ENCODE data around the gene CDK14. TPM values are rescaled to one million over a fixed set of nuclear protein-coding genes. Genes with fewer than 3 reads are reported as not detected.

The CDK14 gene
- total and polyA plus RNA-seq, 2 of the 8 experiments (the other 6 are each of a cell fraction or from before 2014, with no cell fraction given), result 5.5 to 47.3 TPM

DNA sequence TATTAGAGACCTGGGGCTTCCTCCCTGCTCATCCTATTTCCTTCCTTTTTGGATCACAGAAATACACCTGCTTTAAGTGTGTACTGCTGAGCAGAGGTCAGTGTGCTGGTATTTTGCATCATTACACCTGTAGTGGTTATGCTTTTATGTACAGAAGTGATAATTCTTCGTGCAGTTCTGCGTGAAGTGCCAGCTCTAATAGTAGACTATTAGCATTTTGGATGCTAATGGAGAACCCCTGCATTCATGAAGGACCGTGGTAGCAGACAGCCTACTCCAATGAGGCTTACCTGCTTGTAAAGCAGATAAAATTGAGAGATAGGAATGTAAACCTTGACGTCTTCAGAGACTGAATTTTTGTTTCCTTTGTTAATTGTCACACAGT is 114.3 kb downstream of the CDK14 start:
- H3K4me2 ChIP-seq (ENCODE audit: insufficient read depth in 1 of 2, low read depth in 2 of 2, low read length in 2 of 2), result no peak overlapping the region
- no peak for TF ChIP-seq TCF12 (IDR thresholded peaks at IDR 0.05; ENCODE audit: low read depth, low read length)
- no peak for TF ChIP-seq BRCA1 (IDR thresholded peaks at IDR 0.05; ENCODE audit: low read depth, low read length)
- TF ChIP-seq POLR2AphosphoS5 (IDR thresholded peaks at IDR 0.05; ENCODE audit: low read depth, low read length), result no peak
- TF ChIP-seq SAP30 (IDR thresholded peaks at IDR 0.05; ENCODE audit: insufficient read depth, insufficient replicate concordance, low read length), result no peak
- no peak for TF ChIP-seq JUND (IDR thresholded peaks at IDR 0.05; ENCODE audit: low read length)
- no peak for TF ChIP-seq KDM5A (IDR thresholded peaks at IDR 0.05; ENCODE audit: low read length)
- TF ChIP-seq POLR2A (IDR thresholded peaks at IDR 0.05; ENCODE audit: control extremely low read depth in 1 of 2, low read depth in 2 of 2, low read length in 2 of 2), result no peak
- TF ChIP-seq ASH2L (IDR thresholded peaks at IDR 0.05; ENCODE audit: low read length), result no peak
- TF ChIP-seq BACH1 (IDR thresholded peaks at IDR 0.05; ENCODE audit: low read length), result no peak
- DNase-seq (ENCODE audit: low read depth in 1 of 2, low spot score in 2 of 2) (no peak), FAIRE-seq (no peak)
- H3K79me1 ChIP-seq (ENCODE audit: low read depth, low read length), result no peaks in the 10 kb centered on the region
- no peak overlapping the region for H2BK5ac ChIP-seq (ENCODE audit: low read depth, low read length)
- H3K4me1 ChIP-seq (replicated peaks in 1 of 4; ENCODE audit: control insufficient read depth in 3 of 4, insufficient read depth in 4 of 4, low read length in 3 of 4), result peaks cover 3 to 20% (median 13%) of the 10 kb centered on the region in 4 experiments
- H3K14ac ChIP-seq (ENCODE audit: insufficient read length), result no peak overlapping the region
- no peak overlapping the region for H4K5ac ChIP-seq (ENCODE audit: insufficient read length, low read depth, low read length)
- H3K27ac ChIP-seq (ENCODE audit: low read depth, low read length), result no peak overlapping the region
- H4K8ac ChIP-seq (ENCODE audit: extremely low read depth, insufficient read depth, low read length), result no peak overlapping the region
- H3K18ac ChIP-seq (ENCODE audit: extremely low read depth, low read length), result no peak overlapping the region
- no peak overlapping the region for H2AFZ ChIP-seq (ENCODE audit: low read length)
- H3K4ac ChIP-seq (replicated peaks; ENCODE audit: insufficient read length, low read depth, low read length), result no peak overlapping the region
- WGBS, 2 experiments (ENCODE audit: extremely low coverage in 1 of 2, insufficient coverage in 1 of 2, insufficient read length in 1 of 2, insufficient replicate concordance in 2 of 2, low coverage in 1 of 2, low lambda C conversion rate in 2 of 2, missing lambda C conversion rate in 1 of 2), result 67% methylated on average over 4 of the region's 4 CpGs; no CpG with 5 or more reads in 1 of the 2 experiments
- CTCF ChIA-PET (ENCODE audit: partially characterized antibody), result interaction anchor here (1.1 to 6.2 kb wide), 6 partner anchors 8 to 324 kb away, joined by 3 to 66 read pairs (median 10); no protein-coding TSS in a partner anchor
- H3K56ac ChIP-seq (replicated peaks; ENCODE audit: insufficient read length, low read depth, low read length), result no peak overlapping the region
- H2BK15ac ChIP-seq (ENCODE audit: low read length), result no peak overlapping the region
- POLR2A ChIA-PET (ENCODE audit: partially characterized antibody), result no interaction called here
- H3K79me2 ChIP-seq (ENCODE audit: control insufficient read depth in 1 of 2, insufficient read depth in 2 of 2, low read length in 2 of 2), result no peaks in the 10 kb centered on the region
- H3K27me3 ChIP-seq (replicated peaks in 1 of 4; ENCODE audit: control insufficient read depth in 3 of 4, extremely low read depth in 1 of 4, insufficient read depth in 3 of 4, low read length in 3 of 4), result no peaks in the 10 kb centered on the region
- no peak overlapping the region for H2AK5ac ChIP-seq (ENCODE audit: low read depth, low read length)
- H4K91ac ChIP-seq (replicated peaks; ENCODE audit: insufficient read length, low read length), result no peak overlapping the region
- no peak overlapping the region for H3K23ac ChIP-seq (ENCODE audit: insufficient read length)
- no peaks in the 10 kb centered on the region; the same call in 1 of the 2 replicates for H3K23me2 ChIP-seq (ENCODE audit: low read depth, low read length)
- no peak overlapping the region for H2BK20ac ChIP-seq (ENCODE audit: low read length)
- no peaks in the 10 kb centered on the region for H4K20me1 ChIP-seq (replicated peaks in 1 of 2; ENCODE audit: control insufficient read depth in 1 of 2, insufficient read depth in 2 of 2, low read length in 2 of 2)
- H2BK12ac ChIP-seq (ENCODE audit: low read depth, low read length), result no peak overlapping the region
- no peak overlapping the region for H3K9ac ChIP-seq (replicated peaks in 1 of 4; ENCODE audit: extremely low read depth in 1 of 4, low read depth in 3 of 4, low read length in 3 of 4)
- peak overlapping the region; percentile 58 for H2BK120ac ChIP-seq (replicated peaks; ENCODE audit: low read depth, low read length)
- H3K4me3 ChIP-seq (ENCODE audit: extremely low read depth in 1 of 4, insufficient read depth in 2 of 4, low read depth in 3 of 4, low read length in 4 of 4), result no peak overlapping the region
- H3K9me3 ChIP-seq (ENCODE audit: insufficient read depth in 2 of 2, low read depth in 1 of 2, low read length in 1 of 2), result peaks cover 6 to 8% of the 10 kb centered on the region in 2 experiments; a peak in 1 of 4 replicates
- no peaks in the 10 kb centered on the region; a peak in 1 of 8 replicates for H3K36me3 ChIP-seq (ENCODE audit: control insufficient read depth in 2 of 4, insufficient read depth in 4 of 4, low read length in 3 of 4)
